ENCODE data around the gene TEX22.
A peak's percentile ranks its signal among the peaks of the same experiment; 100 is the strongest.

- TF ChIP-seq CTCF (IDR thresholded peaks at IDR 0.05) = peak; percentile 77
- TF ChIP-seq EZH2 (IDR thresholded peaks at IDR 0.05; ENCODE audit: borderline replicate concordance, insufficient read depth, low read depth, low read length, poor library complexity, severe bottlenecking) = no peak
Observed at GRCh38 chr14:105351920-105352851, 46.2 kb upstream of the TEX22 start.
